Psoas muscle (tissue), 8 donors: ENCODE data around the gene RTP2. TPM values are rescaled to one million over a fixed set of nuclear protein-coding genes. Genes with fewer than 3 reads are reported as not detected.

Experiments used
- ATAC-seq, 4 donors: fragments of 200-7000 bp; cut with Tn5 transposase; one replicate each; pipeline ENCODE4 v1.9.1; 2020; ENCODE audit warnings: moderate library complexity in 3 of 4, mild to moderate bottlenecking in 2 of 4
- DNase-seq, 2 donors: peaks; one replicate each; pipeline ENCODE4 v3.0.0-alpha.2; 2020
- H3K27ac ChIP-seq: fragments of 200-600 bp; one replicate; pipeline ENCODE4 v1.8.0; 2022
- H3K27me3 ChIP-seq, 3 donors: fragments of 200-600 bp in 1 of 3; one replicate each; pipeline versions ENCODE4 v1.6.1 to v1.8.0; 2013 to 2022; ENCODE audit warnings: low read length in 2 of 3, mild to moderate bottlenecking in 2 of 3, moderate library complexity in 1 of 3; ENCODE audit not compliant: insufficient read depth in 3 of 3
- H3K36me3 ChIP-seq, 2 donors: fragments of 200-600 bp in 1 of 2; one replicate each; pipeline versions ENCODE4 v1.6.1 to v1.8.0; 2013 to 2022; ENCODE audit warnings: low read depth in 1 of 2, mild to moderate bottlenecking in 1 of 2, moderate library complexity in 1 of 2; ENCODE audit not compliant: insufficient read depth in 1 of 2
- H3K4me1 ChIP-seq: fragments of 200-600 bp; one replicate; pipeline ENCODE4 v1.8.0; 2022
- H3K4me3 ChIP-seq: fragments of 200-600 bp; one replicate; pipeline ENCODE4 v1.8.0; 2022; ENCODE audit warnings: mild to moderate bottlenecking
- H3K9me3 ChIP-seq: fragments of 200-600 bp; one replicate; pipeline ENCODE4 v1.8.0; 2022
- WGBS, 3 donors: extraction: QIAGEN DNeasy Blood & Tissue Kit; methylation state at CpG; one replicate each; pipeline versions ENCODE4 v1.1.6 to v1.1.7; 2013; 5-methylcytosine and 5-hydroxymethylcytosine counted together
- intact Hi-C, 2 donors: fragments of 100-400 bp; cut with DNase I; formaldehyde crosslinking; loops; one replicate each; pipeline versions ENCODE4 v1.11.0 to v1.14.2; 2022
- polyA plus RNA-seq, 3 donors: library from polyadenylated mRNA; stranded (reverse); fragments of 200-250 nt; gene quantifications; one replicate each; pipeline ENCODE4 v1.2.3, GENCODE V29; 2013
- total RNA-seq, 4 donors: library from RNA; stranded (reverse); fragmentation: NEBNext Ultra II Directional in 2 of 4; extraction: Animal tissue kit (Norgen Biotek cat#: 25700) in 2 of 4; gene quantifications; one replicate each; pipeline versions ENCODE4 v1.2.1 to v1.2.4, GENCODE V29; 2021 to 2023
- TF ChIP-seq, protein P1 (sequence below): fragments of 200-600 bp; IDR thresholded peaks from one replicate; pipeline ENCODE4 v1.8.0; 2022; ENCODE audit warnings: antibody characterized with exemption
- donor health status: healthy with polysubstance abuse.
- donor health status: DM: no; HTN: no; CAD: no; lungs with moderate emphysema.
- donor health status: Bipolar disorder and iron deficiency.
- donor health status: healthy.
- donor health status: DM: yes; HTN: yes; CAD: no.
- donor health status: DM: no; HTN: no; CAD: no.
- donor health status: DM: no; HTN: no; CAD: no.
- donor health status: DM: yes; HTN: yes; CAD: no.

Gene RTP2
- total and polyA plus RNA-seq, 7 donors, result 0.08 to 4.0 (median 0.32) TPM; not detected in 2

- Histone ChIP-seq H3K4me3 (no peak overlapping the region), H3K36me3 (peaks cover 12 to 65% of the 10 kb centered on the region in 2 donors), H3K4me1 (peaks cover 26% of the 10 kb centered on the region), H3K9me3 (no peaks in the 10 kb centered on the region), H3K27ac (no peak overlapping the region), H3K27me3 (no peaks in the 10 kb centered on the region)
- no peak for DNase-seq
- TF ChIP-seq, protein P1, sequence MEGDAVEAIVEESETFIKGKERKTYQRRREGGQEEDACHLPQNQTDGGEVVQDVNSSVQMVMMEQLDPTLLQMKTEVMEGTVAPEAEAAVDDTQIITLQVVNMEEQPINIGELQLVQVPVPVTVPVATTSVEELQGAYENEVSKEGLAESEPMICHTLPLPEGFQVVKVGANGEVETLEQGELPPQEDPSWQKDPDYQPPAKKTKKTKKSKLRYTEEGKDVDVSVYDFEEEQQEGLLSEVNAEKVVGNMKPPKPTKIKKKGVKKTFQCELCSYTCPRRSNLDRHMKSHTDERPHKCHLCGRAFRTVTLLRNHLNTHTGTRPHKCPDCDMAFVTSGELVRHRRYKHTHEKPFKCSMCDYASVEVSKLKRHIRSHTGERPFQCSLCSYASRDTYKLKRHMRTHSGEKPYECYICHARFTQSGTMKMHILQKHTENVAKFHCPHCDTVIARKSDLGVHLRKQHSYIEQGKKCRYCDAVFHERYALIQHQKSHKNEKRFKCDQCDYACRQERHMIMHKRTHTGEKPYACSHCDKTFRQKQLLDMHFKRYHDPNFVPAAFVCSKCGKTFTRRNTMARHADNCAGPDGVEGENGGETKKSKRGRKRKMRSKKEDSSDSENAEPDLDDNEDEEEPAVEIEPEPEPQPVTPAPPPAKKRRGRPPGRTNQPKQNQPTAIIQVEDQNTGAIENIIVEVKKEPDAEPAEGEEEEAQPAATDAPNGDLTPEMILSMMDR, result peak; percentile 25
- intact Hi-C loops, result no loop called here
- WGBS, 3 donors, result 80 to 86% (median 83%) methylated on average over 10 of the region's 10 CpGs
- ATAC-seq, result no peak
Observed at GRCh38 chr3:187722206-187722612, 19.9 kb upstream of the RTP2 start.

DNA sequence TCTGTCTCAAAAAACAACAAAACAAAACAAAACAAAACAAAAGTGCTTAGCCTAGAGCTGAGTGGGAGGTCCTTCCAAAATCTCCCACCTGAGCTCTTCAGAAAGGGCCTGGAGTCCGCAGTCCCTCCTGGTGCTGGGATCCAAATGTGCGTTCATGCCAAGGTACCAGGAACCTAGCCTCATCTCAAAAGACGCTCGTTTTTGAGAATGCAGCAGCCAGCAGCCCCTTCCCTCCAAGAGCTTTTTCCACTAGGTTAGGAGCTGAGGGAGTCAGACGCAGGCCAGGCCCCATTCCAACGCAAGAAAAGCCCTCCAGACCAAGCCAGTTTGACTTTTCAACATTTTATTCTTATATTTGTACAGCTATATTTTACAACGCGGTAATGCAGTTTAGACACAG is 18.7 kb upstream of the RTP2 start:
- H3K4me3 ChIP-seq, result no peak overlapping the region
- H3K27me3 ChIP-seq, result no peaks in the 10 kb centered on the region
- peaks cover 24% of the 10 kb centered on the region for H3K4me1 ChIP-seq
- peaks cover 12 to 53% of the 10 kb centered on the region in 2 donors for H3K36me3 ChIP-seq
- H3K27ac ChIP-seq, result peak overlapping the region; percentile 62
- H3K9me3 ChIP-seq, result no peaks in the 10 kb centered on the region
- DNase-seq, result no peak
- intact Hi-C loops, result no loop called here
- no peak for ATAC-seq
- TF ChIP-seq, protein P1, result no peak
- WGBS, 3 donors, result 81 to 89% (median 81%) methylated on average over 8 of the region's 8 CpGs

- H3K27ac ChIP-seq, result peak overlapping the region; percentile 62
- peaks cover 6 to 46% of the 10 kb centered on the region in 2 donors for H3K36me3 ChIP-seq
- ATAC-seq, result peak; percentile 36 to 43 (median 38)
Observed at GRCh38 chr3:187720337-187720670, 17.9 kb upstream of the RTP2 start.

GRCh38 chr3:187719628-187720336 is 17.4 kb upstream of the RTP2 start:
- H3K27me3 ChIP-seq, result no peaks in the 10 kb centered on the region
- DNase-seq (peak; percentile 67 to 92), ATAC-seq (peak; percentile 77 to 79 (median 78))
- H3K27ac ChIP-seq, result peak overlapping the region; percentile 62
- peaks cover 28% of the 10 kb centered on the region for H3K4me1 ChIP-seq
- H3K9me3 ChIP-seq, result no peaks in the 10 kb centered on the region
- H3K36me3 ChIP-seq, result peaks cover 1 to 40% of the 10 kb centered on the region in 2 donors
- 25 to 28% (median 25%) methylated on average over 6 of the region's 6 CpGs for WGBS, 3 donors
- H3K4me3 ChIP-seq, result no peak overlapping the region
- intact Hi-C loops, result no loop called here
- TF ChIP-seq, protein P1, result no peak

More at GRCh38 chr3:187720337-187720670, 17.9 kb upstream of the RTP2 start:
- WGBS, 3 donors, result 37 to 62% (median 39%) methylated on average over 2 of the region's 2 CpGs
- intact Hi-C loops, result no loop called here
- peaks cover 22% of the 10 kb centered on the region for H3K4me1 ChIP-seq
- H3K27me3 ChIP-seq, result no peaks in the 10 kb centered on the region
- no peak for DNase-seq
- no peaks in the 10 kb centered on the region for H3K9me3 ChIP-seq
- TF ChIP-seq, protein P1, result no peak
- no peak overlapping the region for H3K4me3 ChIP-seq
